Liver (tissue), 9 donors: Measurements from ENCODE around the gene LHFPL6. TPM values are rescaled to one million over a fixed set of nuclear protein-coding genes. Genes with fewer than 3 reads are reported as not detected.

Experiments
- DNase-seq: peaks from one replicate; pipeline ENCODE4 v3.0.0-alpha.2; 2017; ENCODE audit warnings: low spot score
- H3K27ac ChIP-seq, 2 donors: one replicate each; pipeline ENCODE4 v1.7.0; 2013; ENCODE audit warnings: inconsistent platforms in 2 of 2, low read length in 2 of 2, control low read depth in 1 of 2, low read depth in 1 of 2, mild to moderate bottlenecking in 1 of 2
- H3K27me3 ChIP-seq, 4 donors: one replicate each; pipeline versions ENCODE4 v1.6.1 to v1.7.0; 2013; ENCODE audit warnings: low read length in 3 of 4, inconsistent platforms in 1 of 4, mild to moderate bottlenecking in 1 of 4, moderate library complexity in 1 of 4; ENCODE audit not compliant: control insufficient read depth in 4 of 4, insufficient read depth in 4 of 4
- H3K36me3 ChIP-seq, 4 donors: one replicate each; pipeline versions ENCODE4 v1.6.1 to v1.7.0; 2013; ENCODE audit warnings: low read length in 3 of 4, mild to moderate bottlenecking in 3 of 4, low read depth in 1 of 4, moderate library complexity in 1 of 4; ENCODE audit not compliant: control insufficient read depth in 4 of 4, insufficient read depth in 3 of 4
- H3K4me1 ChIP-seq, 4 donors: one replicate each; pipeline versions ENCODE4 v1.6.1 to v1.7.0; 2013; ENCODE audit warnings: low read length in 3 of 4, mild to moderate bottlenecking in 3 of 4, moderate library complexity in 1 of 4; ENCODE audit not compliant: control insufficient read depth in 4 of 4, insufficient read depth in 4 of 4
- H3K4me3 ChIP-seq, 3 donors: one replicate each; pipeline versions ENCODE4 v1.6.1 to v1.7.0; 2013; ENCODE audit warnings: low read length in 3 of 3, control low read depth in 1 of 3, low read depth in 1 of 3, mild to moderate bottlenecking in 1 of 3
- H3K9ac ChIP-seq, 2 donors: one replicate each; pipeline ENCODE4 v1.7.0; 2013; ENCODE audit warnings: low read length in 2 of 2, mild to moderate bottlenecking in 2 of 2, moderate library complexity in 2 of 2, control low read depth in 1 of 2, low read depth in 1 of 2
- H3K9me3 ChIP-seq, 4 donors: one replicate each; pipeline versions ENCODE4 v1.6.1 to v1.7.0; 2013; ENCODE audit warnings: low read length in 3 of 4; ENCODE audit not compliant: control insufficient read depth in 4 of 4
- EGR1 ChIP-seq, 2 donors: IDR thresholded peaks; 2 replicates each; pipeline ENCODE4 v1.6.1; 2016 to 2018; ENCODE audit warnings: antibody characterized with exemption in 2 of 2, low read depth in 2 of 2
- FOXA1 ChIP-seq: IDR thresholded peaks from 2 replicates; pipeline ENCODE4 v1.6.1; 2016; ENCODE audit warnings: antibody characterized with exemption
- FOXA2 ChIP-seq: IDR thresholded peaks from 2 replicates; pipeline ENCODE4 v1.6.1; 2016; ENCODE audit warnings: antibody characterized with exemption
- HNF4A ChIP-seq, 2 donors: conservative IDR thresholded peaks; 2 replicates each; pipeline ENCODE4 v1.6.1; 2016; ENCODE audit warnings: antibody characterized with exemption in 2 of 2, mild to moderate bottlenecking in 2 of 2
- HNF4G ChIP-seq: IDR thresholded peaks from 2 replicates; pipeline ENCODE4 v1.6.1; 2016; ENCODE audit warnings: antibody characterized with exemption
- JUND ChIP-seq, 2 donors: IDR thresholded peaks; 2 replicates each; pipeline ENCODE4 v1.6.1; 2016; ENCODE audit warnings: antibody characterized with exemption in 2 of 2
- NR2F2 ChIP-seq: IDR thresholded peaks from 2 replicates; pipeline ENCODE4 v1.6.1; 2016; ENCODE audit warnings: antibody characterized with exemption
- RAD21 ChIP-seq, 2 donors: IDR thresholded peaks; 2 replicates each; pipeline ENCODE4 v1.6.1; 2016; ENCODE audit warnings: antibody characterized with exemption in 2 of 2, mild to moderate bottlenecking in 2 of 2
- RXRA ChIP-seq, 2 donors: IDR thresholded peaks; 2 replicates each; pipeline ENCODE4 v1.6.1; 2017 to 2018; ENCODE audit warnings: antibody characterized with exemption in 2 of 2, mild to moderate bottlenecking in 1 of 2
- SP1 ChIP-seq: IDR thresholded peaks from 2 replicates; pipeline ENCODE4 v1.6.1; 2018; ENCODE audit warnings: antibody characterized with exemption, mild to moderate bottlenecking
- TAF1 ChIP-seq: conservative IDR thresholded peaks from 2 replicates; pipeline ENCODE4 v1.6.1; 2016; ENCODE audit warnings: antibody characterized with exemption, mild to moderate bottlenecking
- YY1 ChIP-seq: IDR thresholded peaks from 2 replicates; pipeline ENCODE4 v1.6.1; 2016; ENCODE audit warnings: antibody characterized with exemption, mild to moderate bottlenecking
- WGBS: extraction: QIAGEN DNeasy Blood & Tissue Kit; methylation state at CpG from one replicate; pipeline ENCODE4 v1.1.7; 2013; 5-methylcytosine and 5-hydroxymethylcytosine counted together
- polyA plus RNA-seq, 2 donors: library from polyadenylated mRNA; stranded (reverse) in 1 of 2; unstranded in 1 of 2; fragments of 200-250 nt in 1 of 2; fragments of >200 nt in 1 of 2; fragmentation: Nextera tagmentation in 1 of 2; extraction: Ambion mirVana in 1 of 2; gene quantifications; one replicate each; pipeline versions ENCODE4 v1.2.1 to v1.2.3, GENCODE V29; 2013 to 2015
- total RNA-seq, 2 donors: library from RNA; depleted of rRNA; stranded (reverse); fragments of >200 nt; gene quantifications; one replicate each; pipeline ENCODE4 v1.2.3, GENCODE V29; 2014
- TF ChIP-seq, protein P1 (sequence below): IDR thresholded peaks from 2 replicates; pipeline ENCODE4 v1.6.1; 2016; ENCODE audit warnings: antibody characterized with exemption
- TF ChIP-seq, protein P2 (sequence below): fragments of 150-350 bp; IDR thresholded peaks from 2 replicates; pipeline ENCODE4 v1.5.1; 2017; ENCODE audit warnings: improper control_type of control experiment, low read depth, low read length; ENCODE audit not compliant: missing input control
- TF ChIP-seq, protein P3 (sequence below): IDR thresholded peaks from 2 replicates; pipeline ENCODE4 v1.6.1; 2016; ENCODE audit warnings: antibody characterized with exemption
- TF ChIP-seq, protein P4 (sequence below): IDR thresholded peaks from 2 replicates; pipeline ENCODE4 v1.6.1; 2016; ENCODE audit warnings: antibody characterized with exemption
- donor health status: healthy.
- donor health status: healthy.
- donor health status: healthy.
- donor health status: healthy.
- donor health status: healthy.

LHFPL6 gene
- total and polyA plus RNA-seq, 4 donors = 2.6 to 8.3 (median 5.5) TPM

DNA sequence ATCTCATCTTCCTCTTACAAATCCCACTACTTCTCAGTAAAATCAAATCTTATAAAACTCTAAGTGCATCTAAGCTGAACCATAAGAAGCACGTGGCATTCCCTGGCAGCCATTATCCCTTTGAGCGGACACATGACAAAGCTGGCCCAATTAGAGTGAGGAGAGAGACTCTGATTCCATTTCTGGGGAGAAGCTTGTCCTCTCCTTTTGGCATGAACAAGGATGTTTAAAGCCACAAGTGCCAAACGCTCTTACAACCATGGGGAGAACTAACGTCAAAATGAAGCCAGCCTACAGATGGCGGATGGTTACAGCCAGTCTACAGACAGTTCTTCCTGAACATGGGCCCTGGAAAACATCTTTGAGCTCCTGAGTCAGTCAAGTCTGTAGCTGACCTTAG is 231.3 kb downstream of the LHFPL6 start:
- WGBS = 82% methylated on average over 5 of the region's 5 CpGs
- DNase-seq = no peak
- no peaks in the 10 kb centered on the region for H3K9me3 ChIP-seq

DNA sequence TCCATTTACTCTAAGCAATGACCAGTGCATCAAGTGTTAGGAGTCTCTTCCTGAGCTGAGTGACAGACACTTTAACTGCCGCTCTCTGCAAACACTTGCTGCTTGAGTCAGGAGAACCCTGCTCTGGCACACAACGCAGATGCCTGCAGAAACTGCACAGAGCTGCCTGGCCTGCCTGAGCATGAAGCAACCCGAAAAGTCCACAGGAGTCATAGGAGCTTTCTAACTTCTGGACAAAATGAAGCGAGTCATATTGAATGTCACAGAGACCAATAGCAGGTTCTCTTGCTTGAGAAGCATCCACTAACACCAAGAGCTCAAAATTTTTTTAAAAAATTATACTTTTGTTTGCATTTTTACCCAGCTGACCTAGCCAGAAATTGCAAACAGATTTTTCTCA is 232.4 kb downstream of the LHFPL6 start:
- H3K9ac ChIP-seq = no peak overlapping the region
- no peak for DNase-seq
- no peaks in the 10 kb centered on the region for H3K9me3 ChIP-seq
- no peaks in the 10 kb centered on the region for H3K4me1 ChIP-seq
- H3K27ac ChIP-seq = no peak overlapping the region
- H3K36me3 ChIP-seq = no peaks in the 10 kb centered on the region
- no peak overlapping the region for H3K4me3 ChIP-seq
- 66% methylated on average over 4 of the region's 4 CpGs for WGBS
- H3K27me3 ChIP-seq = peaks cover 0 to 3% (median 0%) of the 10 kb centered on the region in 4 donors
- TF ChIP-seq RAD21 (IDR thresholded peaks at IDR 0.05) = no peak
- TF ChIP-seq, protein P1, sequence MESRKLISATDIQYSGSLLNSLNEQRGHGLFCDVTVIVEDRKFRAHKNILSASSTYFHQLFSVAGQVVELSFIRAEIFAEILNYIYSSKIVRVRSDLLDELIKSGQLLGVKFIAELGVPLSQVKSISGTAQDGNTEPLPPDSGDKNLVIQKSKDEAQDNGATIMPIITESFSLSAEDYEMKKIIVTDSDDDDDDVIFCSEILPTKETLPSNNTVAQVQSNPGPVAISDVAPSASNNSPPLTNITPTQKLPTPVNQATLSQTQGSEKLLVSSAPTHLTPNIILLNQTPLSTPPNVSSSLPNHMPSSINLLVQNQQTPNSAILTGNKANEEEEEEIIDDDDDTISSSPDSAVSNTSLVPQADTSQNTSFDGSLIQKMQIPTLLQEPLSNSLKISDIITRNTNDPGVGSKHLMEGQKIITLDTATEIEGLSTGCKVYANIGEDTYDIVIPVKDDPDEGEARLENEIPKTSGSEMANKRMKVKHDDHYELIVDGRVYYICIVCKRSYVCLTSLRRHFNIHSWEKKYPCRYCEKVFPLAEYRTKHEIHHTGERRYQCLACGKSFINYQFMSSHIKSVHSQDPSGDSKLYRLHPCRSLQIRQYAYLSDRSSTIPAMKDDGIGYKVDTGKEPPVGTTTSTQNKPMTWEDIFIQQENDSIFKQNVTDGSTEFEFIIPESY = no peak
- no peak for TF ChIP-seq HNF4G
- TF ChIP-seq HNF4A (conservative IDR thresholded peaks at IDR 0.05) = no peak
- TF ChIP-seq, protein P2, sequence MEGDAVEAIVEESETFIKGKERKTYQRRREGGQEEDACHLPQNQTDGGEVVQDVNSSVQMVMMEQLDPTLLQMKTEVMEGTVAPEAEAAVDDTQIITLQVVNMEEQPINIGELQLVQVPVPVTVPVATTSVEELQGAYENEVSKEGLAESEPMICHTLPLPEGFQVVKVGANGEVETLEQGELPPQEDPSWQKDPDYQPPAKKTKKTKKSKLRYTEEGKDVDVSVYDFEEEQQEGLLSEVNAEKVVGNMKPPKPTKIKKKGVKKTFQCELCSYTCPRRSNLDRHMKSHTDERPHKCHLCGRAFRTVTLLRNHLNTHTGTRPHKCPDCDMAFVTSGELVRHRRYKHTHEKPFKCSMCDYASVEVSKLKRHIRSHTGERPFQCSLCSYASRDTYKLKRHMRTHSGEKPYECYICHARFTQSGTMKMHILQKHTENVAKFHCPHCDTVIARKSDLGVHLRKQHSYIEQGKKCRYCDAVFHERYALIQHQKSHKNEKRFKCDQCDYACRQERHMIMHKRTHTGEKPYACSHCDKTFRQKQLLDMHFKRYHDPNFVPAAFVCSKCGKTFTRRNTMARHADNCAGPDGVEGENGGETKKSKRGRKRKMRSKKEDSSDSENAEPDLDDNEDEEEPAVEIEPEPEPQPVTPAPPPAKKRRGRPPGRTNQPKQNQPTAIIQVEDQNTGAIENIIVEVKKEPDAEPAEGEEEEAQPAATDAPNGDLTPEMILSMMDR = no peak
- TF ChIP-seq, protein P3, sequence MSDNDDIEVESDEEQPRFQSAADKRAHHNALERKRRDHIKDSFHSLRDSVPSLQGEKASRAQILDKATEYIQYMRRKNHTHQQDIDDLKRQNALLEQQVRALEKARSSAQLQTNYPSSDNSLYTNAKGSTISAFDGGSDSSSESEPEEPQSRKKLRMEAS = no peak
- TF ChIP-seq FOXA2 = no peak
- TF ChIP-seq NR2F2 = no peak
- TF ChIP-seq SP1 = no peak
- TF ChIP-seq EGR1 (IDR thresholded peaks at IDR 0.05; ENCODE audit: low read depth in 2 of 2) = no peak
- no peak for TF ChIP-seq YY1
- TF ChIP-seq FOXA1 = no peak
- no peak for TF ChIP-seq RXRA (IDR thresholded peaks at IDR 0.05)
- TF ChIP-seq TAF1 = no peak
- no peak for TF ChIP-seq JUND (IDR thresholded peaks at IDR 0.05)

More for the DNA sequence above, 231.3 kb downstream of the LHFPL6 start:
- Histone ChIP-seq H3K27me3 (no peaks in the 10 kb centered on the region), H3K9ac (no peak overlapping the region), H3K4me1 (no peaks in the 10 kb centered on the region), H3K27ac (no peak overlapping the region), H3K36me3 (no peaks in the 10 kb centered on the region), H3K4me3 (no peak overlapping the region)
- no peak for TF ChIP-seq EGR1 (IDR thresholded peaks at IDR 0.05; ENCODE audit: low read depth in 2 of 2)
- no peak for TF ChIP-seq YY1
- no peak for TF ChIP-seq RAD21 (IDR thresholded peaks at IDR 0.05)
- no peak for TF ChIP-seq TAF1
- TF ChIP-seq, protein P1 = no peak
- TF ChIP-seq, protein P2 = no peak
- TF ChIP-seq, protein P3 = no peak
- TF ChIP-seq, protein P4, sequence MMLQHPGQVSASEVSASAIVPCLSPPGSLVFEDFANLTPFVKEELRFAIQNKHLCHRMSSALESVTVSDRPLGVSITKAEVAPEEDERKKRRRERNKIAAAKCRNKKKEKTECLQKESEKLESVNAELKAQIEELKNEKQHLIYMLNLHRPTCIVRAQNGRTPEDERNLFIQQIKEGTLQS = no peak
